K562 (cell line): ENCODE results near the gene DCAKD. TPM values are rescaled to one million over a fixed set of nuclear protein-coding genes. Genes with fewer than 3 reads are reported as not detected.

Experiments
- ATAC-seq: fragments of 200-7000 bp; cut with Tn5 transposase; 3 replicates; pipeline ENCODE4 v1.9.1; 2020; ENCODE audit warnings: moderate library complexity
- BruUV-seq: library from RNA; stranded (reverse); fragments of 400-500 nt; replicated peaks from 2 replicates; lab custom pipeline; 2021; lab: Mats Ljungman, UMichigan
- CTCF ChIA-PET: fragments of 300-600 bp; formaldehyde crosslinking; extraction: SDS; loops from one replicate; lab custom pipeline; 2021; ENCODE audit warnings: low intra/inter-chr PET ratio; lab: Yijun Ruan, JAX
- POLR2A ChIA-PET: fragments of 300-600, 350-650 bp; sonication (Branson Sonifier 250); formaldehyde crosslinking; extraction: SDS; loops from one replicate; lab custom pipeline; 2021; ENCODE audit warnings: antibody characterized with exemption, inconsistent platforms; lab: Yijun Ruan, JAX
- DNase-seq, 4 experiments: peaks; one replicate each; pipeline versions ENCODE4 v3.0.0 to v3.0.0-alpha.2; 2011 to 2018; ENCODE audit warnings: low spot score in 3 of 4, mixed read lengths in 3 of 4; ENCODE audit errors: extremely low read depth in 1 of 4
- FAIRE-seq: peaks from 2 replicates; lab custom pipeline; 2011; peaks lifted over from hg19 to GRCh38; lab: Jason Lieb, UNC
- H2AFZ ChIP-seq: 2 replicates; pipeline ENCODE4 v1.6.0; 2011; ENCODE audit warnings: low read depth, low read length, control low read depth, inconsistent platforms
- H3K27ac ChIP-seq: fragments of 200-600 bp; 3 replicates; pipeline ENCODE4 v1.8.0; 2011; ENCODE audit warnings: low read depth, mild to moderate bottlenecking, control low read depth, inconsistent platforms, low read length, moderate library complexity, mixed read lengths; ENCODE audit errors: extremely low read depth
- H3K27me3 ChIP-seq, 2 experiments: fragments of 300-600 bp in 1 of 2; 2 replicates in 1 of 2; 3 replicates in 1 of 2; pipeline versions ENCODE4 v1.6.0 to v1.8.0; 2011; ENCODE audit warnings: inconsistent platforms in 2 of 2, low read length in 2 of 2, mild to moderate bottlenecking in 1 of 2, mixed read lengths in 1 of 2, moderate library complexity in 1 of 2; ENCODE audit not compliant: control insufficient read depth in 2 of 2, insufficient read depth in 2 of 2
- H3K36me3 ChIP-seq: fragments of 300-600 bp; 3 replicates; pipeline ENCODE4 v1.8.0; 2011; ENCODE audit warnings: mild to moderate bottlenecking, low read length, inconsistent platforms; ENCODE audit not compliant: control insufficient read depth, insufficient read depth
- H3K4me1 ChIP-seq, 2 experiments: fragments of 200-600 bp in 1 of 2; replicated peaks in 1 of 2; 2 replicates in 1 of 2; 3 replicates in 1 of 2; pipeline versions ENCODE4 v1.5.1 to v1.8.0; 2011; ENCODE audit warnings: inconsistent platforms in 2 of 2, low read length in 2 of 2, mild to moderate bottlenecking in 1 of 2, mixed read lengths in 1 of 2, moderate library complexity in 1 of 2; ENCODE audit not compliant: control insufficient read depth in 2 of 2, insufficient read depth in 2 of 2
- H3K4me2 ChIP-seq: 2 replicates; pipeline ENCODE4 v1.6.1; 2011; ENCODE audit warnings: low read length, control low read depth, inconsistent platforms, mixed read lengths; ENCODE audit not compliant: insufficient read depth
- H3K4me3 ChIP-seq: fragments of 200-600 bp; sonication (generic), shearing (Covaris generic); 2 replicates; pipeline ENCODE4 v1.5.1; 2016; ENCODE audit warnings: control low read depth, inconsistent platforms
- H3K79me2 ChIP-seq: fragments of 200-600 bp; 3 replicates; pipeline ENCODE4 v1.8.0; 2011; ENCODE audit warnings: low read length, inconsistent platforms; ENCODE audit not compliant: control insufficient read depth, insufficient read depth
- H3K9ac ChIP-seq, 2 experiments: 2 replicates each; pipeline versions ENCODE4 v1.6.0 to v1.6.1; 2011; ENCODE audit warnings: low read depth in 2 of 2, low read length in 2 of 2, control low read depth in 1 of 2, inconsistent platforms in 1 of 2, mild to moderate bottlenecking in 1 of 2, mixed read lengths in 1 of 2; ENCODE audit not compliant: insufficient read depth in 1 of 2
- H3K9me1 ChIP-seq: one replicate; pipeline ENCODE4 v1.6.0; 2011; ENCODE audit warnings: inconsistent platforms, mild to moderate bottlenecking, low read length, moderate library complexity; ENCODE audit not compliant: control insufficient read depth, insufficient read depth
- H3K9me3 ChIP-seq: replicated peaks from 2 replicates; pipeline ENCODE4 v1.5.1; 2011; ENCODE audit warnings: low read depth, low read length, inconsistent platforms; ENCODE audit not compliant: control insufficient read depth, insufficient read depth
- H4K20me1 ChIP-seq: replicated peaks from 2 replicates; pipeline ENCODE4 v1.6.1; 2011; ENCODE audit warnings: low read length, inconsistent platforms, mixed read lengths; ENCODE audit not compliant: control insufficient read depth, insufficient read depth
- ARID1B ChIP-seq: fragments of 450-650 bp; IDR thresholded peaks from 2 replicates; pipeline ENCODE4 v1.6.1; 2016; ENCODE audit warnings: antibody characterized with exemption, mild to moderate bottlenecking, inconsistent platforms
- DPF2 ChIP-seq: fragments of 450-650 bp; IDR thresholded peaks from 2 replicates; pipeline ENCODE4 v1.6.1; 2016
- MAFF ChIP-seq: IDR thresholded peaks from 2 replicates; pipeline ENCODE4 v1.6.1; 2012; ENCODE audit warnings: low read length, improper control_type of control experiment
- NEUROD1 ChIP-seq: fragments of 150-350 bp; IDR thresholded peaks from 2 replicates; pipeline ENCODE4 v1.6.1; 2014; ENCODE audit warnings: borderline replicate concordance, low read length, low read depth; ENCODE audit not compliant: partially characterized antibody
- NFIX ChIP-seq: fragments of 250-450 bp; sonication (Bioruptor Pico); IDR thresholded peaks from 2 replicates; pipeline ENCODE4 v1.4.0; 2020; ENCODE audit warnings: low read depth, mild to moderate bottlenecking, moderate library complexity
- SMARCB1 ChIP-seq: IDR thresholded peaks from 2 replicates; pipeline ENCODE4 v1.6.1; 2011; ENCODE audit warnings: improper control_type of control experiment, low read depth; ENCODE audit not compliant: insufficient read length
- SNRNP70 ChIP-seq: fragments of 200-400 bp; formaldehyde crosslinking; optimal IDR thresholded peaks from 2 replicates; pipeline ENCODE3; 2017; ENCODE audit warnings: low read depth, low read length
- TOE1 ChIP-seq, 2 experiments: fragments of 450-650 bp in 1 of 2; sonication (generic) in 1 of 2; formaldehyde crosslinking in 1 of 2; IDR thresholded peaks; 2 replicates each; pipeline versions ENCODE4 v1.7.1 to v1.8.0; 2016 to 2022; ENCODE audit warnings: borderline replicate concordance in 2 of 2, mild to moderate bottlenecking in 2 of 2, antibody characterized with exemption in 1 of 2, inconsistent platforms in 1 of 2, low read depth in 1 of 2, missing genetic modification reagents in 1 of 2, moderate library complexity in 1 of 2
- ZNF184 ChIP-seq: sonication (generic); formaldehyde crosslinking; IDR thresholded peaks from 2 replicates; pipeline ENCODE4 v1.5.0; 2020; ENCODE audit warnings: missing genetic modification reagents
- ZNF239 ChIP-seq: fragments of 250-450 bp; sonication (Bioruptor Pico); IDR thresholded peaks from 2 replicates; pipeline ENCODE4 v1.4.0; 2020; ENCODE audit warnings: mild to moderate bottlenecking
- WGBS: fragments of 100-300 bp; shearing (Covaris generic); methylation state at CpG from one replicate; pipeline ENCODE4 v1.1.6; 2016; ENCODE audit warnings: low coverage, mixed read lengths; ENCODE audit not compliant: insufficient coverage; ENCODE audit errors: missing lambda C conversion rate; 5-methylcytosine and 5-hydroxymethylcytosine counted together
- in situ Hi-C: fragments of 300-500 bp; cut with MboI; formaldehyde crosslinking; loops from 4 replicates; pipeline ENCODE4 v1.15.0; 2018; ENCODE audit warnings: inconsistent platforms, mixed read lengths
- intact Hi-C: fragments of 100-400 bp; cut with micrococcal nuclease; formaldehyde crosslinking; loops from 2 replicates; pipeline ENCODE4 v1.14.2; 2022
- polyA plus RNA-seq, 8 experiments: library from polyadenylated mRNA; depleted of rRNA in 4 of 8; stranded (reverse) in 5 of 8; unstranded in 3 of 8; fragments of >200 nt; fragmentation: Nextera tagmentation in 2 of 8; fragmentation: Illumina TruSeq in 1 of 8; extraction: Ambion mirVana in 2 of 8; extraction: Trizol in 1 of 8; gene quantifications; 2 replicates each; pipeline versions ENCODE4 v1.2.1 to v1.2.3, GENCODE V29; 2011 to 2014; ENCODE audit warnings: inconsistent platforms in 1 of 8, missing spikeins in 1 of 8
- total RNA-seq, 7 experiments: library from RNA; depleted of rRNA in 6 of 7; stranded (reverse); fragments of >200 nt in 6 of 7; fragmentation: Illumina TruSeq in 2 of 7; extraction: Trizol in 2 of 7; gene quantifications; 2 replicates each; pipeline versions ENCODE4 v1.2.1 to v1.2.3, GENCODE V29; 2011 to 2021; ENCODE audit warnings: low replicate concordance in 1 of 7
- TF ChIP-seq, protein P1 (sequence below): fragments of 450-650 bp; IDR thresholded peaks from 2 replicates; pipeline ENCODE4 v1.6.1; 2016
- TF ChIP-seq, protein P2 (sequence below), 2 experiments: fragments of 450-650 bp in 1 of 2; sonication (generic) in 1 of 2; formaldehyde crosslinking; conservative IDR thresholded peaks; 2 replicates each; pipeline versions ENCODE4 v1.4.0 to v1.8.1; 2020 to 2022; ENCODE audit warnings: mild to moderate bottlenecking in 1 of 2, missing genetic modification reagents in 1 of 2
- TF ChIP-seq, protein P3 (sequence below), 2 experiments: fragments of 450-650 bp in 1 of 2; IDR thresholded peaks; 2 replicates each; pipeline ENCODE4 v1.6.1; 2011 to 2017; ENCODE audit warnings: low read depth in 2 of 2, antibody characterized with exemption in 1 of 2, borderline replicate concordance in 1 of 2, low read length in 1 of 2, mild to moderate bottlenecking in 1 of 2, mixed read lengths in 1 of 2; ENCODE audit not compliant: control insufficient read depth in 1 of 2
- TF ChIP-seq, protein P4 (sequence below): fragments of 250-450 bp; sonication (Bioruptor Pico); IDR thresholded peaks from 2 replicates; pipeline ENCODE4 v1.5.0; 2021
- TF ChIP-seq, protein P5 (sequence below): fragments of 250-450 bp; sonication (Bioruptor Pico); IDR thresholded peaks from 2 replicates; pipeline ENCODE4 v1.8.0; 2021; ENCODE audit warnings: moderate library complexity, mild to moderate bottlenecking, inconsistent platforms

DCAKD gene
- total and polyA plus RNA-seq, 9 of the 15 experiments (the other 6 are each of a cell fraction or from before 2014, with no cell fraction given): 7.9 to 35.5 (median 21.4) TPM

DNA sequence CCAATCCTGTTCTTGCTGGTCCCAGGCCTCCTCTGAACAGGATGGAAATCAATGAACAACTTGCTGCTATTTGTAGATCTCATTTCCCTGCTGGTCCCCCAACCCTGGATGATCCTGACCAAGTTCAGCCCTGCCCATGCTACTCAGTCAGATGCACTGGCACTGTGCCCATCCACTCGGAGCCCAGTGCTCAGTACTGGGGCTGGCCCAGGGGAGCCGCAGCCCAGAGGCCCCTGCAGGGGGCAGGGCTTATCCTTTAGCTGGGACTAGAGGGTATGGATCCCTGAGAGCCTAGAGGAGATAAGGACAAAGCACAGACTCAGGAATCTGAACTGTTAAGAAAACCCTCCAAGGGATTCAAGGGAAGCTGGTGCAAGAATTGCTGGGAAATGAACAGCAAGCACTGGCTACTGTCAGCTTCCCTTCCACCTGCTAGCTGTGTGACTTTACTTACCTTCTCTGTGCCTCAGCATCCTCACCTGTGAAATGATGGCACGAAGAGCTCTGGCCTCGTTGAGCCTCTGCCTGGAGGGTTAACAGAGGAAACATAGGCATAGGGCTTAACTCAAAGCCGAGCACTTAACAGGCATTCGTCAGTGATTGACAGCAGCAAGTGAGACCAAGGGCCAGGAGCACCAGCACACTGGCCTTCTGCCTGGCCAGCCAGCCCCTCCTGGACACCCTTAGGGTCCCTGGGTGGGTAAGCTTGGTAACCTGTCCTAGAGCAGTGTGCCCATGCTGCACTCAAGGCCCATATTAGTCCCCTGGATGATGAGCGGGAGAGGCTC, 53.5 kb downstream of the DCAKD start:
- no TSS peak for BruUV-seq
- in situ Hi-C loops (no loop called here), intact Hi-C loops (no loop called here)
- H3K4me2 ChIP-seq: no peak overlapping the region
- no peak overlapping the region for H3K4me3 ChIP-seq
- ATAC-seq (peak; percentile 52), DNase-seq (no peak), FAIRE-seq (no peak)
- POLR2A ChIA-PET: interaction anchor here (0.9 to 1.7 kb wide), 2 partner anchors 13 to 65 kb away, joined by 3 to 4 read pairs; no protein-coding TSS in a partner anchor
- H3K9me1 ChIP-seq: peaks cover 2% of the 10 kb centered on the region
- H3K27me3 ChIP-seq: peaks cover 22 to 62% of the 10 kb centered on the region in 2 experiments; a peak in 4 of 5 replicates
- no peak overlapping the region for H3K27ac ChIP-seq
- H3K4me1 ChIP-seq: 0 out of 5 replicates have a peak, but pooled peaks cover 0 to 3% of the 10 kb centered on the region in 2 experiments
- 4% methylated on average over 7 of the region's 7 CpGs for WGBS
- no peak overlapping the region for H3K9ac ChIP-seq
- CTCF ChIA-PET: no interaction called here
- no peaks in the 10 kb centered on the region for H3K9me3 ChIP-seq
- H3K79me2 ChIP-seq: no peaks in the 10 kb centered on the region
- H2AFZ ChIP-seq: no peak overlapping the region
- H3K36me3 ChIP-seq: no peaks in the 10 kb centered on the region
- H4K20me1 ChIP-seq: no peaks in the 10 kb centered on the region; the same call in 1 of the 2 replicates
- TF ChIP-seq, protein P1, sequence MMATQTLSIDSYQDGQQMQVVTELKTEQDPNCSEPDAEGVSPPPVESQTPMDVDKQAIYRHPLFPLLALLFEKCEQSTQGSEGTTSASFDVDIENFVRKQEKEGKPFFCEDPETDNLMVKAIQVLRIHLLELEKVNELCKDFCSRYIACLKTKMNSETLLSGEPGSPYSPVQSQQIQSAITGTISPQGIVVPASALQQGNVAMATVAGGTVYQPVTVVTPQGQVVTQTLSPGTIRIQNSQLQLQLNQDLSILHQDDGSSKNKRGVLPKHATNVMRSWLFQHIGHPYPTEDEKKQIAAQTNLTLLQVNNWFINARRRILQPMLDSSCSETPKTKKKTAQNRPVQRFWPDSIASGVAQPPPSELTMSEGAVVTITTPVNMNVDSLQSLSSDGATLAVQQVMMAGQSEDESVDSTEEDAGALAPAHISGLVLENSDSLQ: peak; percentile 54
- TF ChIP-seq, protein P2, sequence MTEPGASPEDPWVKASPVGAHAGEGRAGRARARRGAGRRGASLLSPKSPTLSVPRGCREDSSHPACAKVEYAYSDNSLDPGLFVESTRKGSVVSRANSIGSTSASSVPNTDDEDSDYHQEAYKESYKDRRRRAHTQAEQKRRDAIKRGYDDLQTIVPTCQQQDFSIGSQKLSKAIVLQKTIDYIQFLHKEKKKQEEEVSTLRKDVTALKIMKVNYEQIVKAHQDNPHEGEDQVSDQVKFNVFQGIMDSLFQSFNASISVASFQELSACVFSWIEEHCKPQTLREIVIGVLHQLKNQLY (CRISPR knock-in tag; conservative IDR thresholded peaks at IDR 0.05): no peak
- TF ChIP-seq, protein P3, sequence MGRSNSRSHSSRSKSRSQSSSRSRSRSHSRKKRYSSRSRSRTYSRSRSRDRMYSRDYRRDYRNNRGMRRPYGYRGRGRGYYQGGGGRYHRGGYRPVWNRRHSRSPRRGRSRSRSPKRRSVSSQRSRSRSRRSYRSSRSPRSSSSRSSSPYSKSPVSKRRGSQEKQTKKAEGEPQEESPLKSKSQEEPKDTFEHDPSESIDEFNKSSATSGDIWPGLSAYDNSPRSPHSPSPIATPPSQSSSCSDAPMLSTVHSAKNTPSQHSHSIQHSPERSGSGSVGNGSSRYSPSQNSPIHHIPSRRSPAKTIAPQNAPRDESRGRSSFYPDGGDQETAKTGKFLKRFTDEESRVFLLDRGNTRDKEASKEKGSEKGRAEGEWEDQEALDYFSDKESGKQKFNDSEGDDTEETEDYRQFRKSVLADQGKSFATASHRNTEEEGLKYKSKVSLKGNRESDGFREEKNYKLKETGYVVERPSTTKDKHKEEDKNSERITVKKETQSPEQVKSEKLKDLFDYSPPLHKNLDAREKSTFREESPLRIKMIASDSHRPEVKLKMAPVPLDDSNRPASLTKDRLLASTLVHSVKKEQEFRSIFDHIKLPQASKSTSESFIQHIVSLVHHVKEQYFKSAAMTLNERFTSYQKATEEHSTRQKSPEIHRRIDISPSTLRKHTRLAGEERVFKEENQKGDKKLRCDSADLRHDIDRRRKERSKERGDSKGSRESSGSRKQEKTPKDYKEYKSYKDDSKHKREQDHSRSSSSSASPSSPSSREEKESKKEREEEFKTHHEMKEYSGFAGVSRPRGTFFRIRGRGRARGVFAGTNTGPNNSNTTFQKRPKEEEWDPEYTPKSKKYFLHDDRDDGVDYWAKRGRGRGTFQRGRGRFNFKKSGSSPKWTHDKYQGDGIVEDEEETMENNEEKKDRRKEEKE (IDR thresholded peaks at IDR 0.05; ENCODE audit: borderline replicate concordance in 1 of 2, control insufficient read depth in 1 of 2, low read depth in 2 of 2, low read length in 1 of 2): no peak
- no peak for TF ChIP-seq MAFF
- TF ChIP-seq ZNF184 (CRISPR knock-in tag): no peak
- TF ChIP-seq ZNF239 (CRISPR knock-in tag): no peak
- TF ChIP-seq SNRNP70: no peak
- no peak for TF ChIP-seq ARID1B
- TF ChIP-seq, protein P4, sequence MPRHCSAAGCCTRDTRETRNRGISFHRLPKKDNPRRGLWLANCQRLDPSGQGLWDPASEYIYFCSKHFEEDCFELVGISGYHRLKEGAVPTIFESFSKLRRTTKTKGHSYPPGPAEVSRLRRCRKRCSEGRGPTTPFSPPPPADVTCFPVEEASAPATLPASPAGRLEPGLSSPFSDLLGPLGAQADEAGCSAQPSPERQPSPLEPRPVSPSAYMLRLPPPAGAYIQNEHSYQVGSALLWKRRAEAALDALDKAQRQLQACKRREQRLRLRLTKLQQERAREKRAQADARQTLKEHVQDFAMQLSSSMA (CRISPR knock-in tag): no peak
- TF ChIP-seq TOE1 (IDR thresholded peaks at IDR 0.05; ENCODE audit: borderline replicate concordance): no peak
- TF ChIP-seq TOE1 (CRISPR knock-in tag; IDR thresholded peaks at IDR 0.05; ENCODE audit: borderline replicate concordance, low read depth): no peak
- TF ChIP-seq SMARCB1: no peak
- no peak for TF ChIP-seq DPF2
- TF ChIP-seq NEUROD1: no peak
- TF ChIP-seq, protein P5, sequence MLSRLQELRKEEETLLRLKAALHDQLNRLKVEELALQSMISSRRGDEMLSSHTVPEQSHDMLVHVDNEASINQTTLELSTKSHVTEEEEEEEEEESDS (CRISPR knock-in tag): no peak
- no peak for TF ChIP-seq NFIX (CRISPR knock-in tag)
